GM18519 (cell line): ENCODE data around the gene LRP8.
"Not testable (repeated sequence)": the region's sequence is repeated elsewhere in the genome, so short reads cannot be mapped to it uniquely, and the experiment has no call there.

Experiments
- ATAC-seq: cut with Tn5 transposase; IDR thresholded peaks from one replicate; pipeline ENCODE4 v1.9.1; 2021; ENCODE audit warnings: mild to moderate bottlenecking, moderate library complexity; ENCODE audit not compliant: unreplicated experiment, low FRiP score

Gene LRP8

GRCh38 chr1:53285969-53286760 is 41.7 kb downstream of the LRP8 start:
- ATAC-seq = no peak

GRCh38 chr1:53285546-53285945 is 42.3 kb downstream of the LRP8 start:
- no peak for ATAC-seq

- no peak for ATAC-seq
Measured at GRCh38 chr1:53284224-53285020, 43.4 kb downstream of the LRP8 start.

- not testable (repeated sequence) for ATAC-seq
Measured at GRCh38 chr1:53283156-53283555, 44.7 kb downstream of the LRP8 start.

- ATAC-seq = no peak
Measured at GRCh38 chr1:53281133-53281532, 46.7 kb downstream of the LRP8 start.

- no peak for ATAC-seq
Measured at GRCh38 chr1:53280496-53280895, 47.4 kb downstream of the LRP8 start.

- ATAC-seq = no peak
Measured at GRCh38 chr1:53279296-53280200, 48.3 kb downstream of the LRP8 start.

GRCh38 chr1:53278298-53278725 is 49.6 kb downstream of the LRP8 start:
- no peak for ATAC-seq

- ATAC-seq = no peak
Measured at GRCh38 chr1:53277326-53277725, 50.5 kb downstream of the LRP8 start.

GRCh38 chr1:53276902-53277281 is 51.0 kb downstream of the LRP8 start:
- ATAC-seq = no peak

- ATAC-seq = no peak
Measured at GRCh38 chr1:53276153-53276901, 51.5 kb downstream of the LRP8 start.

- ATAC-seq = no peak
Measured at GRCh38 chr1:53275566-53275965, 52.3 kb downstream of the LRP8 start.

- no peak for ATAC-seq
Measured at GRCh38 chr1:53274541-53275185, 53.2 kb downstream of the LRP8 start.

GRCh38 chr1:53274026-53274425 is 53.8 kb downstream of the LRP8 start:
- no peak for ATAC-seq

GRCh38 chr1:53273526-53273925 is 54.3 kb downstream of the LRP8 start:
- no peak for ATAC-seq

- no peak for ATAC-seq
Measured at GRCh38 chr1:53272349-53272748, 55.5 kb downstream of the LRP8 start.

- ATAC-seq = no peak
Measured at GRCh38 chr1:53271446-53272090, 56.3 kb downstream of the LRP8 start.

GRCh38 chr1:53270873-53271272 is 57.0 kb downstream of the LRP8 start:
- ATAC-seq = no peak

- ATAC-seq = no peak
Measured at GRCh38 chr1:53270107-53270506, 57.8 kb downstream of the LRP8 start.
